Measurements from ENCODE around the gene IFRD1. TPM values are rescaled to one million over a fixed set of nuclear protein-coding genes. Genes with fewer than 3 reads are reported as not detected.

Gene IFRD1
- total RNA-seq, 1 experiment from 2014 or later = 73.4 TPM

- Histone ChIP-seq H3K4me3 (ENCODE audit: low read length) (no peak overlapping the region), H3K9ac (ENCODE audit: low read length) (no peak overlapping the region), H3K36me3 (ENCODE audit: low read depth, low read length) (no peaks in the 10 kb centered on the region), H3K4me1 (ENCODE audit: insufficient read depth, low read length) (peaks cover 9% of the 10 kb centered on the region), H3K27me3 (ENCODE audit: low read length) (no peaks in the 10 kb centered on the region), H3K79me2 (ENCODE audit: low read length) (no peaks in the 10 kb centered on the region), H3F3A (ENCODE audit: low read length, unreplicated experiment) (peaks cover under 1% of the 10 kb centered on the region), H3K9me2 (replicated peaks; ENCODE audit: low read length) (no peaks in the 10 kb centered on the region), H3K9me3 (ENCODE audit: low read length) (no peaks in the 10 kb centered on the region), H3K4me2 (ENCODE audit: low read length) (no peak overlapping the region), H4K20me1 (ENCODE audit: low read length) (no peaks in the 10 kb centered on the region), H3K27ac (ENCODE audit: low read length) (no peak overlapping the region), H2AFZ (ENCODE audit: low read length) (no peak overlapping the region)
- TF ChIP-seq EZH2 (IDR thresholded peaks at IDR 0.05; ENCODE audit: low read length, unreplicated experiment) (no peak), CTCF (conservative IDR thresholded peaks at IDR 0.05; ENCODE audit: low read depth, low read length) (no peak), EZH2phosphoT487 (IDR thresholded peaks at IDR 0.05; ENCODE audit: borderline replicate concordance, low read length) (no peak)
- DNase-seq (no peak), ATAC-seq (no peak)
- ChIA-PET POLR2A (ENCODE audit: unreplicated experiment) (no interaction called here), CTCF (no interaction called here)
- BruUV-seq (replicated peaks) = no TSS peak
- intact Hi-C loops (cut with micrococcal nuclease) = no loop called here
These were observed 5.8 kb upstream of the IFRD1 start for GRCh38 chr7:112444505-112444904.

- H3K4me2 ChIP-seq (ENCODE audit: low read length) = no peak overlapping the region
- no peaks in the 10 kb centered on the region for H3K9me3 ChIP-seq (ENCODE audit: low read length)
- intact Hi-C loops (cut with micrococcal nuclease) = no loop called here
- no TSS peak for BruUV-seq (replicated peaks)
- H3K27me3 ChIP-seq (ENCODE audit: low read length) = no peaks in the 10 kb centered on the region
- ATAC-seq (no peak), DNase-seq (no peak)
- H3K79me2 ChIP-seq (ENCODE audit: low read length) = peaks cover 11% of the 10 kb centered on the region
- ChIA-PET POLR2A (ENCODE audit: unreplicated experiment) (no interaction called here), CTCF (no interaction called here)
- H3K27ac ChIP-seq (ENCODE audit: low read length) = no peak overlapping the region
- H3K9ac ChIP-seq (ENCODE audit: low read length) = no peak overlapping the region
- H3K36me3 ChIP-seq (ENCODE audit: low read depth, low read length) = no peaks in the 10 kb centered on the region
- H3F3A ChIP-seq (ENCODE audit: low read length, unreplicated experiment) = peaks cover 4% of the 10 kb centered on the region
- H3K4me1 ChIP-seq (ENCODE audit: insufficient read depth, low read length) = peaks cover 13% of the 10 kb centered on the region
- no peak for TF ChIP-seq EZH2 (IDR thresholded peaks at IDR 0.05; ENCODE audit: low read length, unreplicated experiment)
- TF ChIP-seq EZH2phosphoT487 (IDR thresholded peaks at IDR 0.05; ENCODE audit: borderline replicate concordance, low read length) = no peak
- no peak for TF ChIP-seq CTCF (conservative IDR thresholded peaks at IDR 0.05; ENCODE audit: low read depth, low read length)
- H3K4me3 ChIP-seq (ENCODE audit: low read length) = no peak overlapping the region
- H4K20me1 ChIP-seq (ENCODE audit: low read length) = peaks cover 6% of the 10 kb centered on the region
- H2AFZ ChIP-seq (ENCODE audit: low read length) = no peak overlapping the region
- no peaks in the 10 kb centered on the region for H3K9me2 ChIP-seq (replicated peaks; ENCODE audit: low read length)
These were observed 3.8 kb upstream of the IFRD1 start for GRCh38 chr7:112446431-112446830.

GRCh38 chr7:112447406-112447805 is 2.9 kb upstream of the IFRD1 start:
- CTCF ChIA-PET = no interaction called here
- no peak overlapping the region for H3K4me3 ChIP-seq (ENCODE audit: low read length)
- H2AFZ ChIP-seq (ENCODE audit: low read length) = no peak overlapping the region
- H3K9ac ChIP-seq (ENCODE audit: low read length) = no peak overlapping the region
- DNase-seq (no peak), ATAC-seq (no peak)
- no peaks in the 10 kb centered on the region for H3K9me3 ChIP-seq (ENCODE audit: low read length)
- no peaks in the 10 kb centered on the region for H3K9me2 ChIP-seq (replicated peaks; ENCODE audit: low read length)
- H3K4me2 ChIP-seq (ENCODE audit: low read length) = no peak overlapping the region
- H3K36me3 ChIP-seq (ENCODE audit: low read depth, low read length) = no peaks in the 10 kb centered on the region
- peaks cover 16% of the 10 kb centered on the region for H4K20me1 ChIP-seq (ENCODE audit: low read length)
- POLR2A ChIA-PET (ENCODE audit: unreplicated experiment) = no interaction called here
- TF ChIP-seq CTCF (conservative IDR thresholded peaks at IDR 0.05; ENCODE audit: low read depth, low read length) (no peak), EZH2phosphoT487 (IDR thresholded peaks at IDR 0.05; ENCODE audit: borderline replicate concordance, low read length) (no peak), EZH2 (IDR thresholded peaks at IDR 0.05; ENCODE audit: low read length, unreplicated experiment) (no peak)
- peaks cover 13% of the 10 kb centered on the region for H3K4me1 ChIP-seq (ENCODE audit: insufficient read depth, low read length)
- H3K27ac ChIP-seq (ENCODE audit: low read length) = no peak overlapping the region
- H3F3A ChIP-seq (ENCODE audit: low read length, unreplicated experiment) = peaks cover 4% of the 10 kb centered on the region
- no peaks in the 10 kb centered on the region for H3K27me3 ChIP-seq (ENCODE audit: low read length)
- intact Hi-C loops (cut with micrococcal nuclease) = no loop called here
- BruUV-seq (replicated peaks) = no TSS peak
- H3K79me2 ChIP-seq (ENCODE audit: low read length) = peaks cover 20% of the 10 kb centered on the region

Data from PC-3 (cell line).